Nephron (organoid): ENCODE data around the gene MARVELD2.

Source experiments
- H3K27ac Mint-ChIP-seq, 3 experiments: 2 replicates each; pipeline ENCODE4 v1.8.0; 2020; ENCODE audit warnings: mixed read lengths in 3 of 3, mild to moderate bottlenecking in 2 of 3, moderate library complexity in 1 of 3
- H3K27me3 Mint-ChIP-seq: 2 replicates; pipeline ENCODE4 v1.8.0; 2021; ENCODE audit warnings: low read depth, mild to moderate bottlenecking, moderate library complexity, mixed read lengths
- H3K36me3 Mint-ChIP-seq: 2 replicates; pipeline ENCODE4 v1.8.0; 2020; ENCODE audit warnings: low read depth, mixed read lengths
- H3K4me1 Mint-ChIP-seq: 2 replicates; pipeline ENCODE4 v1.8.0; 2020; ENCODE audit warnings: mixed read lengths
- H3K4me3 Mint-ChIP-seq, 3 experiments: 2 replicates each; pipeline ENCODE4 v1.8.0; 2020; ENCODE audit warnings: mild to moderate bottlenecking in 3 of 3, mixed read lengths in 3 of 3, moderate library complexity in 2 of 3
- H3K9me3 Mint-ChIP-seq: 2 replicates; pipeline ENCODE4 v1.8.0; 2020; ENCODE audit warnings: mixed read lengths
- TF ChIP-seq, protein P1 (sequence below), 3 experiments: fragments of 200-600 bp; sonication (generic); IDR thresholded peaks; one replicate each; pipeline ENCODE4 v1.5.0; 2021; ENCODE audit warnings: antibody characterized with exemption in 3 of 3; ENCODE audit not compliant: unreplicated experiment in 3 of 3

The MARVELD2 gene

DNA sequence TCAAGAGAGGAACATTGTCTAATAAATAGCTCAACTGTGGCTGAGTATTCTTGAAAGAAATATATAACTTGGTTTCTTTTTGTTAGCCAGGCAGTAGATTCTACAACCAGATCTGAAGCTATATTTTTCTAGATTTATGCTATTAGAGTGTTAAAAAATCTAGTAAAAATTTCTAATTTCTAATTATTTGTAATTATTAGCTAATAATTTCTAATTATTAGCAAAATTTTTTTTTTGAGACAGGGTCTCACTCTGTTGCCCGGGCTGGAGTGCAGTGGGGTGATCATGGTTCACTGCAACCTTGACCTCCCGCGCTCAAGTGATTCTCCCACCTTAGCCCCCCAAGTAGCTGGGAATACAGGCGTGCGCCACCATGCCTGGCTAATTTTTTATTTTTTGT is 42.5 kb upstream of the MARVELD2 start:
- TF ChIP-seq, protein P1, sequence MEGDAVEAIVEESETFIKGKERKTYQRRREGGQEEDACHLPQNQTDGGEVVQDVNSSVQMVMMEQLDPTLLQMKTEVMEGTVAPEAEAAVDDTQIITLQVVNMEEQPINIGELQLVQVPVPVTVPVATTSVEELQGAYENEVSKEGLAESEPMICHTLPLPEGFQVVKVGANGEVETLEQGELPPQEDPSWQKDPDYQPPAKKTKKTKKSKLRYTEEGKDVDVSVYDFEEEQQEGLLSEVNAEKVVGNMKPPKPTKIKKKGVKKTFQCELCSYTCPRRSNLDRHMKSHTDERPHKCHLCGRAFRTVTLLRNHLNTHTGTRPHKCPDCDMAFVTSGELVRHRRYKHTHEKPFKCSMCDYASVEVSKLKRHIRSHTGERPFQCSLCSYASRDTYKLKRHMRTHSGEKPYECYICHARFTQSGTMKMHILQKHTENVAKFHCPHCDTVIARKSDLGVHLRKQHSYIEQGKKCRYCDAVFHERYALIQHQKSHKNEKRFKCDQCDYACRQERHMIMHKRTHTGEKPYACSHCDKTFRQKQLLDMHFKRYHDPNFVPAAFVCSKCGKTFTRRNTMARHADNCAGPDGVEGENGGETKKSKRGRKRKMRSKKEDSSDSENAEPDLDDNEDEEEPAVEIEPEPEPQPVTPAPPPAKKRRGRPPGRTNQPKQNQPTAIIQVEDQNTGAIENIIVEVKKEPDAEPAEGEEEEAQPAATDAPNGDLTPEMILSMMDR (IDR thresholded peaks at IDR 0.05; ENCODE audit: unreplicated experiment in 3 of 3), result no peak
- Mint-ChIP-seq H3K4me1 (peaks cover 24% of the 10 kb centered on the region), H3K4me3 (peak overlapping the region; percentile 61 to 96 (median 70)), H3K27ac (peak overlapping the region in 2 of 3 experiments; percentile 24 to 31), H3K36me3 (peaks cover 29% of the 10 kb centered on the region), H3K9me3 (no peaks in the 10 kb centered on the region), H3K27me3 (no peaks in the 10 kb centered on the region)

- peaks cover 36% of the 10 kb centered on the region for H3K36me3 Mint-ChIP-seq
- H3K4me3 Mint-ChIP-seq, result no peak overlapping the region
- H3K27ac Mint-ChIP-seq, result no peak overlapping the region
- H3K4me1 Mint-ChIP-seq, result peaks cover 12% of the 10 kb centered on the region
- TF ChIP-seq, protein P1 (IDR thresholded peaks at IDR 0.05; ENCODE audit: unreplicated experiment in 3 of 3), result no peak
- no peaks in the 10 kb centered on the region for H3K9me3 Mint-ChIP-seq
- H3K27me3 Mint-ChIP-seq, result no peaks in the 10 kb centered on the region
Observed at GRCh38 chr5:69374911-69375446, 39.9 kb upstream of the MARVELD2 start.

DNA sequence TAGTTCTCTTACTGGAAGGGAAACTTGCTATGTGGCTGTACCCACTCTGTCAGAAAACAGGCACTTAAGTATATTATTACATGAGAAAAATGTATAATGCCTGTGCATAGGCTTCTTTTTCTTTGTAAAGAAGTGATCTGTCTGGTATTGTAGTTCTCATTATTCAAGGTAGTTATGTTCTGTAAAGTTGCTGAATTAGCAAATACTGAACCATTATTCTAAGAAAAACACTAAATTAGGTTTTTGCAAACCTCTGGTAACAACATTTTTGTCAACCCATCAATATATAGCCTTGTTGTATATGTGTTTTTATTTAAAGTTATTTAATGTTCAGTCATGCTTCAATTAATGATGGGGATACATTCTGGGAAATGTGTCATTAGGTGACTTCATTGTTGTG is 36.5 kb upstream of the MARVELD2 start:
- Mint-ChIP-seq H3K36me3 (peaks cover 45% of the 10 kb centered on the region), H3K27me3 (no peaks in the 10 kb centered on the region)

GRCh38 chr5:69404659-69405330 is 10.1 kb upstream of the MARVELD2 start:
- Mint-ChIP-seq H3K4me1 (peaks cover 5% of the 10 kb centered on the region), H3K27ac (no peak overlapping the region), H3K9me3 (no peaks in the 10 kb centered on the region), H3K4me3 (no peak overlapping the region), H3K36me3 (peaks cover 52% of the 10 kb centered on the region), H3K27me3 (no peaks in the 10 kb centered on the region)
- TF ChIP-seq, protein P1 (IDR thresholded peaks at IDR 0.05; ENCODE audit: unreplicated experiment in 3 of 3), result no peak

More for the DNA sequence above, 36.5 kb upstream of the MARVELD2 start:
- no peak overlapping the region for H3K4me3 Mint-ChIP-seq
- H3K9me3 Mint-ChIP-seq, result no peaks in the 10 kb centered on the region
- no peaks in the 10 kb centered on the region for H3K4me1 Mint-ChIP-seq
- TF ChIP-seq, protein P1 (IDR thresholded peaks at IDR 0.05; ENCODE audit: unreplicated experiment in 3 of 3), result no peak
- no peak overlapping the region for H3K27ac Mint-ChIP-seq

- Mint-ChIP-seq H3K27ac (peak overlapping the region; percentile 46 to 97 (median 65)), H3K4me3 (peak overlapping the region; percentile 86 to 88 (median 86)), H3K27me3 (peaks cover 30% of the 10 kb centered on the region), H3K4me1 (peaks cover 3% of the 10 kb centered on the region), H3K9me3 (no peaks in the 10 kb centered on the region), H3K36me3 (peaks cover 54% of the 10 kb centered on the region)
- TF ChIP-seq, protein P1 (IDR thresholded peaks at IDR 0.05; ENCODE audit: unreplicated experiment in 3 of 3), result no peak
Observed at GRCh38 chr5:69415584-69415958, 655 bp downstream of the MARVELD2 start.

DNA sequence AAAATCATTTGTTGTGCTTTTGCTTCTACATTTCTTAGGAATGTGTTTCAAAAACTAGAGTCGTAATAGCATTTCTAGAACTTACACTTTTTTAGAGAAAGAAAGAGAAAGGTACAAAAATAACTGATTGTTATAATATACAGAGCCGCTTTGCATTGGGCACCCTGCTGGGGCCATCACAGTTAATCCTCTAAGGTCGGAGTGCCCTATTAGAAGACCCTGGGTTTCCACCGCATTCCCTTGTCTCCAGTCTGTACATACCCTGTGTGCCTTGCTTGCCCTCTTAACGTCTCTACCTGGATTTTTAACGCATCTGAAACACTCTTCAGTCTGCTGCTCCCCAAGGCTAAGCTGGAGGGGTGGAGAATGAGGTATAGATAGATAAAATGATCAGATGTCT is 1.3 kb downstream of the MARVELD2 start:
- H3K27ac Mint-ChIP-seq, result peak overlapping the region in 1 of 3 experiments; percentile 97
- peaks cover 3% of the 10 kb centered on the region for H3K4me1 Mint-ChIP-seq
- TF ChIP-seq, protein P1 (IDR thresholded peaks at IDR 0.05; ENCODE audit: unreplicated experiment in 3 of 3), result no peak
- H3K36me3 Mint-ChIP-seq, result peaks cover 53% of the 10 kb centered on the region
- H3K4me3 Mint-ChIP-seq, result peak overlapping the region; percentile 86 to 88 (median 86)
- peaks cover 30% of the 10 kb centered on the region for H3K27me3 Mint-ChIP-seq
- H3K9me3 Mint-ChIP-seq, result no peaks in the 10 kb centered on the region
